HAP-1 (cell line): ENCODE results near the gene SNRNP40.

Experiments
- DNase-seq, 2 experiments: peaks; one replicate each; pipeline ENCODE4 v3.0.0-alpha.2; 2016 to 2020; ENCODE audit warnings: low spot score in 2 of 2
- H3K27me3 ChIP-seq: fragments of 250-450 bp; sonication (Bioruptor Pico); 2 replicates; pipeline ENCODE4 v1.5.1; 2020; ENCODE audit warnings: low read depth, mild to moderate bottlenecking, moderate library complexity
- H3K36me3 ChIP-seq: fragments of 250-450 bp; sonication (Bioruptor Pico); replicated peaks from 2 replicates; pipeline ENCODE4 v1.5.1; 2020; ENCODE audit warnings: mild to moderate bottlenecking
- H3K4me1 ChIP-seq: fragments of 250-450 bp; sonication (Bioruptor Pico); 2 replicates; pipeline ENCODE4 v1.5.1; 2020; ENCODE audit warnings: mild to moderate bottlenecking
- H3K4me3 ChIP-seq: fragments of 250-450 bp; sonication (Bioruptor Pico); 2 replicates; pipeline ENCODE4 v1.5.1; 2020; ENCODE audit warnings: mild to moderate bottlenecking, moderate library complexity
- H3K9me3 ChIP-seq: fragments of 250-450 bp; sonication (Bioruptor Pico); 2 replicates; pipeline ENCODE4 v1.5.1; 2020; ENCODE audit warnings: mild to moderate bottlenecking, moderate library complexity
- in situ Hi-C: fragments of 300-500 bp; cut with MboI; formaldehyde crosslinking; loops from 3 replicates; pipeline ENCODE4 v1.14.3; 2020; ENCODE audit warnings: low sequenced_read_pairs, inconsistent platforms, mixed read lengths

The SNRNP40 gene

GRCh38 chr1:31296486-31297276, at the start of gene SNRNP40, which contains the start of gene ZCCHC17:
Gene SNRNP40, minus strand, starts transcription at chr1:31296788. Its CDS starts 37 bp downstream, at chr1:31296751.
Gene ZCCHC17, plus strand, starts transcription at chr1:31297032. Its CDS starts 13,067 bp downstream, at chr1:31310099.
- peak within 1 kb of the TSS; percentile 99 for H3K4me3 ChIP-seq
- no peaks in the 10 kb centered on the region for H3K27me3 ChIP-seq
- H3K4me1 ChIP-seq = peaks cover 6% of the 10 kb centered on the region; the same call in 1 of the 2 replicates
- peak; percentile 97 to 98 for DNase-seq
- H3K9me3 ChIP-seq = no peaks in the 10 kb centered on the region; the same call in 1 of the 2 replicates
- in situ Hi-C loops = no loop called here
- peaks cover 38% of the 10 kb centered on the region for H3K36me3 ChIP-seq

GRCh38 chr1:31345635-31346034, 49.0 kb upstream of the SNRNP40 start:
- H3K4me3 ChIP-seq = no peak overlapping the region
- in situ Hi-C loops = no loop called here

GRCh38 chr1:31344503-31344902, 47.9 kb upstream of the SNRNP40 start:
- in situ Hi-C loops = no loop called here
- Histone ChIP-seq H3K4me1 (no peaks in the 10 kb centered on the region), H3K36me3 (peaks cover 7% of the 10 kb centered on the region), H3K27me3 (no peaks in the 10 kb centered on the region), H3K9me3 (no peaks in the 10 kb centered on the region), H3K4me3 (no peak overlapping the region)
- no peak for DNase-seq

More at GRCh38 chr1:31345635-31346034, 49.0 kb upstream of the SNRNP40 start:
- Histone ChIP-seq H3K4me1 (no peaks in the 10 kb centered on the region), H3K36me3 (peaks cover 14% of the 10 kb centered on the region), H3K9me3 (no peaks in the 10 kb centered on the region), H3K27me3 (no peaks in the 10 kb centered on the region)
- no peak for DNase-seq

- H3K27me3 ChIP-seq = no peaks in the 10 kb centered on the region
- H3K9me3 ChIP-seq = no peaks in the 10 kb centered on the region
- no peak for DNase-seq
- 0 out of 2 replicates have a peak, but pooled peaks cover 3% of the 10 kb centered on the region for H3K36me3 ChIP-seq
- no peak overlapping the region for H3K4me3 ChIP-seq
- H3K4me1 ChIP-seq = no peaks in the 10 kb centered on the region
- in situ Hi-C loops = no loop called here
Observed at GRCh38 chr1:31336687-31337467, 40.3 kb upstream of the SNRNP40 start.

GRCh38 chr1:31335007-31335406, 38.4 kb upstream of the SNRNP40 start:
- Histone ChIP-seq H3K4me1 (no peaks in the 10 kb centered on the region), H3K9me3 (no peaks in the 10 kb centered on the region), H3K27me3 (no peaks in the 10 kb centered on the region), H3K4me3 (no peak overlapping the region), H3K36me3 (no peaks in the 10 kb centered on the region)
- in situ Hi-C loops = no loop called here
- DNase-seq = peak in 1 of 2 experiments; percentile 27

- H3K27me3 ChIP-seq = no peaks in the 10 kb centered on the region
- in situ Hi-C loops = no loop called here
- no peak for DNase-seq
- H3K9me3 ChIP-seq = no peaks in the 10 kb centered on the region
- no peaks in the 10 kb centered on the region for H3K36me3 ChIP-seq
- no peak overlapping the region for H3K4me3 ChIP-seq
- H3K4me1 ChIP-seq = no peaks in the 10 kb centered on the region
Observed at GRCh38 chr1:31327381-31327780, 30.8 kb upstream of the SNRNP40 start.

- Histone ChIP-seq H3K9me3 (no peaks in the 10 kb centered on the region), H3K36me3 (peaks cover 1% of the 10 kb centered on the region), H3K4me1 (no peaks in the 10 kb centered on the region), H3K4me3 (no peak overlapping the region), H3K27me3 (no peaks in the 10 kb centered on the region)
- in situ Hi-C loops = no loop called here
- DNase-seq = no peak
Observed at GRCh38 chr1:31326461-31326860, 29.9 kb upstream of the SNRNP40 start.

GRCh38 chr1:31324992-31325391, 28.4 kb upstream of the SNRNP40 start:
- H3K4me1 ChIP-seq = no peaks in the 10 kb centered on the region
- no peak for DNase-seq
- H3K36me3 ChIP-seq = peaks cover 11% of the 10 kb centered on the region
- in situ Hi-C loops = no loop called here
- H3K4me3 ChIP-seq = no peak overlapping the region
- H3K9me3 ChIP-seq = no peaks in the 10 kb centered on the region
- H3K27me3 ChIP-seq = no peaks in the 10 kb centered on the region

GRCh38 chr1:31324093-31324492, 27.5 kb upstream of the SNRNP40 start:
- no peak overlapping the region for H3K4me3 ChIP-seq
- in situ Hi-C loops = no loop called here
- H3K36me3 ChIP-seq = peaks cover 20% of the 10 kb centered on the region
- H3K9me3 ChIP-seq = no peaks in the 10 kb centered on the region
- H3K27me3 ChIP-seq = no peaks in the 10 kb centered on the region
- H3K4me1 ChIP-seq = no peaks in the 10 kb centered on the region
- no peak for DNase-seq

GRCh38 chr1:31318146-31318545, 21.6 kb upstream of the SNRNP40 start:
- no peak for DNase-seq
- peaks cover 54% of the 10 kb centered on the region for H3K36me3 ChIP-seq
- H3K27me3 ChIP-seq = no peaks in the 10 kb centered on the region
- H3K9me3 ChIP-seq = no peaks in the 10 kb centered on the region
- H3K4me1 ChIP-seq = no peaks in the 10 kb centered on the region
- no peak overlapping the region for H3K4me3 ChIP-seq
- in situ Hi-C loops = no loop called here

GRCh38 chr1:31315902-31316301, 19.3 kb upstream of the SNRNP40 start:
- H3K27me3 ChIP-seq = no peaks in the 10 kb centered on the region
- in situ Hi-C loops = no loop called here
- DNase-seq = no peak
- H3K36me3 ChIP-seq = peaks cover 68% of the 10 kb centered on the region
- no peak overlapping the region for H3K4me3 ChIP-seq
- H3K9me3 ChIP-seq = no peaks in the 10 kb centered on the region
- no peaks in the 10 kb centered on the region for H3K4me1 ChIP-seq

- no peaks in the 10 kb centered on the region for H3K9me3 ChIP-seq
- H3K4me1 ChIP-seq = no peaks in the 10 kb centered on the region
- H3K4me3 ChIP-seq = no peak overlapping the region
- in situ Hi-C loops = no loop called here
- DNase-seq = no peak
- H3K27me3 ChIP-seq = no peaks in the 10 kb centered on the region
- peaks cover 40% of the 10 kb centered on the region for H3K36me3 ChIP-seq
Observed at GRCh38 chr1:31310198-31310597, 13.6 kb upstream of the SNRNP40 start.

- in situ Hi-C loops = no loop called here
- H3K36me3 ChIP-seq = peaks cover 31% of the 10 kb centered on the region
- no peak for DNase-seq
- no peaks in the 10 kb centered on the region for H3K9me3 ChIP-seq
- H3K4me3 ChIP-seq = no peak overlapping the region
- no peaks in the 10 kb centered on the region for H3K4me1 ChIP-seq
- no peaks in the 10 kb centered on the region for H3K27me3 ChIP-seq
Observed at GRCh38 chr1:31308036-31308435, 11.4 kb upstream of the SNRNP40 start.

- H3K9me3 ChIP-seq = no peaks in the 10 kb centered on the region
- in situ Hi-C loops = no loop called here
- H3K36me3 ChIP-seq = peaks cover 17% of the 10 kb centered on the region
- no peak for DNase-seq
- peaks cover 3% of the 10 kb centered on the region; the same call in 1 of the 2 replicates for H3K4me1 ChIP-seq
- H3K27me3 ChIP-seq = no peaks in the 10 kb centered on the region
- H3K4me3 ChIP-seq = no peak overlapping the region
Observed at GRCh38 chr1:31306278-31306677, 9.7 kb upstream of the SNRNP40 start.
